Lower lobe of right lung (tissue), 2 donors: ENCODE measurements around the gene RELT. TPM values are rescaled to one million over a fixed set of nuclear protein-coding genes. Genes with fewer than 3 reads are reported as not detected.

Experiments
- ATAC-seq, 2 donors: fragments of 200-7000 bp; cut with Tn5 transposase; one replicate each; pipeline ENCODE4 v1.9.1; 2020 to 2022; ENCODE audit warnings: mild to moderate bottlenecking in 2 of 2, moderate library complexity in 2 of 2
- DNase-seq: peaks from one replicate; pipeline ENCODE4 v3.0.0-alpha.2; 2020
- H3K27ac ChIP-seq: fragments of 200-600 bp; one replicate; pipeline ENCODE4 v1.8.0; 2022
- H3K27me3 ChIP-seq: fragments of 200-600 bp; one replicate; pipeline ENCODE4 v1.8.0; 2022; ENCODE audit warnings: low read depth
- H3K36me3 ChIP-seq: fragments of 200-600 bp; one replicate; pipeline ENCODE4 v1.8.0; 2022; ENCODE audit warnings: mild to moderate bottlenecking
- H3K4me1 ChIP-seq: fragments of 200-600 bp; one replicate; pipeline ENCODE4 v1.8.0; 2022
- H3K4me3 ChIP-seq: fragments of 200-600 bp; one replicate; pipeline ENCODE4 v1.8.0; 2022; ENCODE audit warnings: mild to moderate bottlenecking
- H3K9me3 ChIP-seq: fragments of 200-600 bp; one replicate; pipeline ENCODE4 v1.8.0; 2022
- intact Hi-C: fragments of 100-400 bp; cut with DNase I; formaldehyde crosslinking; loops from one replicate; pipeline ENCODE4 v1.11.0; 2022
- total RNA-seq: library from RNA; stranded (reverse); fragmentation: NEBNext Ultra II Directional; extraction: Animal tissue kit (Norgen Biotek cat#: 25700); gene quantifications from one replicate; pipeline ENCODE4 v1.2.1, GENCODE V29; 2021
- TF ChIP-seq, protein P1 (sequence below): fragments of 200-600 bp; IDR thresholded peaks from one replicate; pipeline ENCODE4 v1.8.0; 2022; ENCODE audit warnings: antibody characterized with exemption, mild to moderate bottlenecking
- donor health status: DM: no; HTN: yes; CAD: no; lungs with severe emphysema.

Gene RELT
- total RNA-seq, 1 donor from 2014 or later, result 15.4 TPM

DNA sequence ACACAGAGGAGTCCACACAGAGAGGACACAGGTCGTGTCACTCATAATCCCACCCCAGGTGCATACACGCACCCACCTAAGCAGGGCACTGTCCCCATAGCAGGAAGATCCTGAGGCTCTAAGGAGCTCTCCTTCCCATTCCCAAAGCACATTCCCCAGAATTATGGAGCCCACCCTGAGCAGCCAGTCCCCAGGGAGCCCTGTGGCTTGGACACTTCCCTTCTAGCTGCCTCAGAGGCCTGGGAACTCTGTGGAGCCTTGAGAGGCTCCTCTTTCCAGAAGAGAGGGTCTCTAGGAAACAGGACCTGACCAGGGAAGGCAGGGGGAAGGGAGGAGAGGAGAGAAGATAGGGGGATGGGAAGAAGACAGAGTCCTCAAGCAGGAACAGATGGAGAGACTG is 38.4 kb upstream of the RELT start:
- TF ChIP-seq, protein P1, sequence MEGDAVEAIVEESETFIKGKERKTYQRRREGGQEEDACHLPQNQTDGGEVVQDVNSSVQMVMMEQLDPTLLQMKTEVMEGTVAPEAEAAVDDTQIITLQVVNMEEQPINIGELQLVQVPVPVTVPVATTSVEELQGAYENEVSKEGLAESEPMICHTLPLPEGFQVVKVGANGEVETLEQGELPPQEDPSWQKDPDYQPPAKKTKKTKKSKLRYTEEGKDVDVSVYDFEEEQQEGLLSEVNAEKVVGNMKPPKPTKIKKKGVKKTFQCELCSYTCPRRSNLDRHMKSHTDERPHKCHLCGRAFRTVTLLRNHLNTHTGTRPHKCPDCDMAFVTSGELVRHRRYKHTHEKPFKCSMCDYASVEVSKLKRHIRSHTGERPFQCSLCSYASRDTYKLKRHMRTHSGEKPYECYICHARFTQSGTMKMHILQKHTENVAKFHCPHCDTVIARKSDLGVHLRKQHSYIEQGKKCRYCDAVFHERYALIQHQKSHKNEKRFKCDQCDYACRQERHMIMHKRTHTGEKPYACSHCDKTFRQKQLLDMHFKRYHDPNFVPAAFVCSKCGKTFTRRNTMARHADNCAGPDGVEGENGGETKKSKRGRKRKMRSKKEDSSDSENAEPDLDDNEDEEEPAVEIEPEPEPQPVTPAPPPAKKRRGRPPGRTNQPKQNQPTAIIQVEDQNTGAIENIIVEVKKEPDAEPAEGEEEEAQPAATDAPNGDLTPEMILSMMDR, result no peak
- H3K4me1 ChIP-seq, result peaks cover 34% of the 10 kb centered on the region
- intact Hi-C loops, result no loop called here
- H3K9me3 ChIP-seq, result no peaks in the 10 kb centered on the region
- ATAC-seq, result no peak
- DNase-seq, result no peak
- H3K27me3 ChIP-seq, result no peaks in the 10 kb centered on the region
- H3K27ac ChIP-seq, result no peak overlapping the region
- no peak overlapping the region for H3K4me3 ChIP-seq
- H3K36me3 ChIP-seq, result no peaks in the 10 kb centered on the region

DNA sequence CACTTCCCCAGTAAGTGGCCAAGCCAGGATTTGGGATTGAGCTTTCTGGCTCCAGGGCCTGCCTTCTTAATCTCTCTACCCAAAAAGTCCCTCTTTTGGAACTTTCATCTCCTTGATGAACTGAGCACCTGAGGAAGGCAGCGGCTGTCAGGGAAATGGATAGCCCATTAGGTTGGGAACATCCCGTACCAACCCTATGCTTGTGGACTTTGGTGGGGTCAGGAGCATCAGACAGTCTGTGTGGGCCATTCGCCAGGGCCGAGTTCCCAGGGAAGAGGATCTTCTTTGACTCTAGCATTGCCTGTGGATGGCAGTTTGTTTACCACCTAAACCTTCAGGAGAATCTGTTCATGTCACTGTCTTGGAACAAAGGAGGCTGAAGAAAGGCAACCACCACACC is 37.9 kb upstream of the RELT start:
- Histone ChIP-seq H3K36me3 (no peaks in the 10 kb centered on the region), H3K4me3 (no peak overlapping the region), H3K27me3 (no peaks in the 10 kb centered on the region), H3K27ac (no peak overlapping the region), H3K4me1 (peaks cover 31% of the 10 kb centered on the region), H3K9me3 (no peaks in the 10 kb centered on the region)
- TF ChIP-seq, protein P1, result no peak
- intact Hi-C loops, result no loop called here
- DNase-seq (no peak), ATAC-seq (no peak)

DNA sequence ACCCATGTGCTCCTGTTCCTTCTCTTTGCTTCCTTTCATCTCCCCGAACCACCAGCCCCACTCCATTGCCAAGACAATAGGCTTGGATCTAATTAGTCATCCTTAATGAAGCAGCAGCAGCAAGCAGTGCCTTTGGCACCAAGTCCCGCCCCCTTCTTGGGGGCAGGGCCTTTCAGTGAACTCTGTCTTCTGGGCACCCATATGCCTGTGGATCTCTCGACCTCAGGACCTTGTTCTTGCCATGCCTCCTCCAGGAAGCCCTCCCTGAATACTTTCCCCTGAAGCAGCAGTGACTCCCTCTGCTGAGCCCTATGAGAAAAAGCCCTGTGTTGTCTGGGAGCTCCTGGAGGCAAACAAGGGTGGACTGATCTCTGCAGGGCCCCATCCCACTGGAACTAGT is 36.0 kb upstream of the RELT start:
- Histone ChIP-seq H3K27me3 (no peaks in the 10 kb centered on the region), H3K4me1 (peaks cover 15% of the 10 kb centered on the region), H3K27ac (no peak overlapping the region), H3K36me3 (no peaks in the 10 kb centered on the region), H3K9me3 (no peaks in the 10 kb centered on the region), H3K4me3 (no peak overlapping the region)
- TF ChIP-seq, protein P1, result no peak
- ATAC-seq (no peak), DNase-seq (no peak)
- intact Hi-C loops, result no loop called here

DNA sequence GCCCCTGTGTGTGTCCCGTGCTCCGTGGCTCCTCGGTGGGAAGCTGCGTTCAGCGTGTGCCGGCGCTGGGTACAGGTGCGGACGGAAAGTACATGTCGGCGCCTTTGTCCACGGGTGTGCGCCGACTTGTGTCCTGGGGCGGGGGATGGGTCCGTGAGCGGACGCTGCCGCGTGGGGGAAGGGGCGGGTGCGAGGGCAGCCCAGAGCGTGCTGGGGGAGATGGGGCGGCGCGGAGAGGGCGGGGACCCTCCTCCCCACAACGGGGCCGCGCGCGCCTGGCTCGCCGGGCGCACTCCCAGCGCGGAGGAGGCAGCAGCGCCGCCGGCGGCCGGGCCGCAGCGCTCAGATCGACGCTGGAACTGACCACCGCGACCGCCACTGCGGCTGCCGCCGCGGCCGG is 33.6 kb upstream of the RELT start:
- intact Hi-C loops, result no loop called here
- Histone ChIP-seq H3K36me3 (peaks cover 10% of the 10 kb centered on the region), H3K4me3 (peak overlapping the region; percentile 19), H3K27ac (no peak overlapping the region), H3K4me1 (peaks cover 8% of the 10 kb centered on the region), H3K27me3 (no peaks in the 10 kb centered on the region), H3K9me3 (no peaks in the 10 kb centered on the region)
- ATAC-seq (peak; percentile 7 to 32), DNase-seq (no peak)
- TF ChIP-seq, protein P1, result no peak

DNA sequence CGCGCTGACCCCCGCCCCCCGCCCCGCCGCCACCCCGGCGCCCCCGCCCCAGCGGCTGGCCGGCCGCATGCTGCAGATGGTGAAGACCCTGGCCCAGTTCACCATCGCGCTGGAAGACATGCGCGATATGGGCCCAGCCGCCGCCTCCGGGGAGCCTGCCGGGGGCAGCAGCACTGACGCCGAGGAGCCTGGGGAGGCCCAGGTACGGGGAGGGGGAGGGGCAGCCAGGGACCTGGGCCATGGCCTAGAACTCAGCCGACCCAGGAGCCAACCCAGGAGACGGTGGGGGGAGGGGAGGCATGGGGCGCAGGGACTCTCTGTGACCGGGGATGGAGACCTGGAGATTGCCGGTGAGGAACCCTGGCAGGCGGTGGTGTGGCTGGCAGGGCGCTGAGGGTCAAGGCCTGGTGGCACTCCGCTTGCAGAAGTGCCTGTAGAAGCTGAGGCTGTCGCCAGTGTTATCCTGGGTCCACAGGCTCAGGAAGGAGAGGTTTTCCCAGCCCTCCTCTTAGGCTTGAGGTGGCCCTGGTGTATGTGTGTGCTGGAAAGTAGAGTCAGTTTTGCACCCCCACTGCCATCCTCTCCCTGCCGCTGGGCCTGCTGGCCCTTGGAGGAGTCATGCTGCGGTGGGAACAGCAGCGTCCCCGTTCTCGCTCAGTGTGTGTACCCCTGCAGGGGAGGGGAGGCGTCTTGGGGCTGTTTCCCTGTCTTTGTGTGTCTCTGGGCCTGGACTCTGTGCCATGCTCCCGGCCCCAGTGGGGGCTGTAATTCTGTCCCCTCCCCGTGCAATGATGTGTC is 32.9 kb upstream of the RELT start:
- ATAC-seq, result no peak
- Histone ChIP-seq H3K36me3 (peaks cover 16% of the 10 kb centered on the region), H3K9me3 (no peaks in the 10 kb centered on the region), H3K27ac (no peak overlapping the region), H3K4me3 (no peak overlapping the region), H3K27me3 (no peaks in the 10 kb centered on the region), H3K4me1 (peaks cover 8% of the 10 kb centered on the region)
- TF ChIP-seq, protein P1, result no peak
- no peak for DNase-seq
- intact Hi-C loops, result no loop called here
